Liver (tissue), 9 donors: ENCODE data around the gene SNAI1. TPM values are rescaled to one million over a fixed set of nuclear protein-coding genes. Genes with fewer than 3 reads are reported as not detected.
A peak's percentile ranks its signal among the peaks of the same experiment; 100 is the strongest.

Experiments used
- DNase-seq: peaks from one replicate; pipeline ENCODE4 v3.0.0-alpha.2; 2017; ENCODE audit warnings: low spot score
- H3K27ac ChIP-seq, 2 donors: one replicate each; pipeline ENCODE4 v1.7.0; 2013; ENCODE audit warnings: inconsistent platforms in 2 of 2, low read length in 2 of 2, control low read depth in 1 of 2, low read depth in 1 of 2, mild to moderate bottlenecking in 1 of 2
- H3K27me3 ChIP-seq, 4 donors: one replicate each; pipeline versions ENCODE4 v1.6.1 to v1.7.0; 2013; ENCODE audit warnings: low read length in 3 of 4, inconsistent platforms in 1 of 4, mild to moderate bottlenecking in 1 of 4, moderate library complexity in 1 of 4; ENCODE audit not compliant: control insufficient read depth in 4 of 4, insufficient read depth in 4 of 4
- H3K36me3 ChIP-seq, 4 donors: one replicate each; pipeline versions ENCODE4 v1.6.1 to v1.7.0; 2013; ENCODE audit warnings: low read length in 3 of 4, mild to moderate bottlenecking in 3 of 4, low read depth in 1 of 4, moderate library complexity in 1 of 4; ENCODE audit not compliant: control insufficient read depth in 4 of 4, insufficient read depth in 3 of 4
- H3K4me1 ChIP-seq, 4 donors: one replicate each; pipeline versions ENCODE4 v1.6.1 to v1.7.0; 2013; ENCODE audit warnings: low read length in 3 of 4, mild to moderate bottlenecking in 3 of 4, moderate library complexity in 1 of 4; ENCODE audit not compliant: control insufficient read depth in 4 of 4, insufficient read depth in 4 of 4
- H3K4me3 ChIP-seq, 3 donors: one replicate each; pipeline versions ENCODE4 v1.6.1 to v1.7.0; 2013; ENCODE audit warnings: low read length in 3 of 3, control low read depth in 1 of 3, low read depth in 1 of 3, mild to moderate bottlenecking in 1 of 3
- H3K9ac ChIP-seq, 2 donors: one replicate each; pipeline ENCODE4 v1.7.0; 2013; ENCODE audit warnings: low read length in 2 of 2, mild to moderate bottlenecking in 2 of 2, moderate library complexity in 2 of 2, control low read depth in 1 of 2, low read depth in 1 of 2
- H3K9me3 ChIP-seq, 4 donors: one replicate each; pipeline versions ENCODE4 v1.6.1 to v1.7.0; 2013; ENCODE audit warnings: low read length in 3 of 4; ENCODE audit not compliant: control insufficient read depth in 4 of 4
- ATF3 ChIP-seq: IDR thresholded peaks from 2 replicates; pipeline ENCODE4 v1.6.1; 2016; ENCODE audit warnings: antibody characterized with exemption
- CTCF ChIP-seq: fragments of 150-350 bp; IDR thresholded peaks from 2 replicates; pipeline ENCODE4 v1.5.1; 2017; ENCODE audit warnings: improper control_type of control experiment, low read depth, low read length; ENCODE audit not compliant: missing input control
- EGR1 ChIP-seq, 2 donors: IDR thresholded peaks; 2 replicates each; pipeline ENCODE4 v1.6.1; 2016 to 2018; ENCODE audit warnings: antibody characterized with exemption in 2 of 2, low read depth in 2 of 2
- FOXA1 ChIP-seq: IDR thresholded peaks from 2 replicates; pipeline ENCODE4 v1.6.1; 2016; ENCODE audit warnings: antibody characterized with exemption
- GABPA ChIP-seq, 2 donors: IDR thresholded peaks in 1 of 2; conservative IDR thresholded peaks in 1 of 2; 2 replicates each; pipeline ENCODE4 v1.6.1; 2016; ENCODE audit warnings: antibody characterized with exemption in 2 of 2, mild to moderate bottlenecking in 1 of 2, moderate library complexity in 1 of 2
- HNF4A ChIP-seq, 2 donors: conservative IDR thresholded peaks; 2 replicates each; pipeline ENCODE4 v1.6.1; 2016; ENCODE audit warnings: antibody characterized with exemption in 2 of 2, mild to moderate bottlenecking in 2 of 2
- HNF4G ChIP-seq: IDR thresholded peaks from 2 replicates; pipeline ENCODE4 v1.6.1; 2016; ENCODE audit warnings: antibody characterized with exemption
- NR2F2 ChIP-seq: IDR thresholded peaks from 2 replicates; pipeline ENCODE4 v1.6.1; 2016; ENCODE audit warnings: antibody characterized with exemption
- RAD21 ChIP-seq, 2 donors: IDR thresholded peaks; 2 replicates each; pipeline ENCODE4 v1.6.1; 2016; ENCODE audit warnings: antibody characterized with exemption in 2 of 2, mild to moderate bottlenecking in 2 of 2
- RXRA ChIP-seq, 2 donors: IDR thresholded peaks; 2 replicates each; pipeline ENCODE4 v1.6.1; 2017 to 2018; ENCODE audit warnings: antibody characterized with exemption in 2 of 2, mild to moderate bottlenecking in 1 of 2
- SP1 ChIP-seq: IDR thresholded peaks from 2 replicates; pipeline ENCODE4 v1.6.1; 2018; ENCODE audit warnings: antibody characterized with exemption, mild to moderate bottlenecking
- TAF1 ChIP-seq: conservative IDR thresholded peaks from 2 replicates; pipeline ENCODE4 v1.6.1; 2016; ENCODE audit warnings: antibody characterized with exemption, mild to moderate bottlenecking
- YY1 ChIP-seq: IDR thresholded peaks from 2 replicates; pipeline ENCODE4 v1.6.1; 2016; ENCODE audit warnings: antibody characterized with exemption, mild to moderate bottlenecking
- ZBTB33 ChIP-seq: IDR thresholded peaks from 2 replicates; pipeline ENCODE4 v1.6.1; 2016; ENCODE audit warnings: antibody characterized with exemption
- WGBS: extraction: QIAGEN DNeasy Blood & Tissue Kit; methylation state at CpG from one replicate; pipeline ENCODE4 v1.1.7; 2013; 5-methylcytosine and 5-hydroxymethylcytosine counted together
- polyA plus RNA-seq, 2 donors: library from polyadenylated mRNA; stranded (reverse) in 1 of 2; unstranded in 1 of 2; fragments of 200-250 nt in 1 of 2; fragments of >200 nt in 1 of 2; fragmentation: Nextera tagmentation in 1 of 2; extraction: Ambion mirVana in 1 of 2; gene quantifications; one replicate each; pipeline versions ENCODE4 v1.2.1 to v1.2.3, GENCODE V29; 2013 to 2015
- total RNA-seq, 2 donors: library from RNA; depleted of rRNA; stranded (reverse); fragments of >200 nt; gene quantifications; one replicate each; pipeline ENCODE4 v1.2.3, GENCODE V29; 2014
- TF ChIP-seq, protein P1 (sequence below): IDR thresholded peaks from 2 replicates; pipeline ENCODE4 v1.6.1; 2016; ENCODE audit warnings: antibody characterized with exemption
- TF ChIP-seq, protein P2 (sequence below): IDR thresholded peaks from 2 replicates; pipeline ENCODE4 v1.6.1; 2016; ENCODE audit warnings: antibody characterized with exemption, mild to moderate bottlenecking
- donor health status: healthy.
- donor health status: healthy.
- donor health status: healthy.
- donor health status: healthy.
- donor health status: healthy.

SNAI1 gene
- total and polyA plus RNA-seq, 4 donors = 0.28 to 3.4 (median 0.60) TPM

DNA sequence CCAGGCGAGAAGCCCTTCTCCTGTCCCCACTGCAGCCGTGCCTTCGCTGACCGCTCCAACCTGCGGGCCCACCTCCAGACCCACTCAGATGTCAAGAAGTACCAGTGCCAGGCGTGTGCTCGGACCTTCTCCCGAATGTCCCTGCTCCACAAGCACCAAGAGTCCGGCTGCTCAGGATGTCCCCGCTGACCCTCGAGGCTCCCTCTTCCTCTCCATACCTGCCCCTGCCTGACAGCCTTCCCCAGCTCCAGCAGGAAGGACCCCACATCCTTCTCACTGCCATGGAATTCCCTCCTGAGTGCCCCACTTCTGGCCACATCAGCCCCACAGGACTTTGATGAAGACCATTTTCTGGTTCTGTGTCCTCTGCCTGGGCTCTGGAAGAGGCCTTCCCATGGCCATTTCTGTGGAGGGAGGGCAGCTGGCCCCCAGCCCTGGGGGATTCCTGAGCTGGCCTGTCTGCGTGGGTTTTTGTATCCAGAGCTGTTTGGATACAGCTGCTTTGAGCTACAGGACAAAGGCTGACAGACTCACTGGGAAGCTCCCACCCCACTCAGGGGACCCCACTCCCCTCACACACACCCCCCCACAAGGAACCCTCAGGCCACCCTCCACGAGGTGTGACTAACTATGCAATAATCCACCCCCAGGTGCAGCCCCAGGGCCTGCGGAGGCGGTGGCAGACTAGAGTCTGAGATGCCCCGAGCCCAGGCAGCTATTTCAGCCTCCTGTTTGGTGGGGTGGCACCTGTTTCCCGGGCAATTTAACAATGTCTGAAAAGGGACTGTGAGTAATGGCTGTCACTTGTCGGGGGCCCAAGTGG is 5.3 kb downstream of the SNAI1 start:
- no peak overlapping the region for H3K9ac ChIP-seq
- 81% methylated on average over 18 of the region's 18 CpGs for WGBS
- H3K4me3 ChIP-seq = no peak overlapping the region
- no peak for TF ChIP-seq FOXA1
- TF ChIP-seq RAD21 (IDR thresholded peaks at IDR 0.05) = no peak
- TF ChIP-seq, protein P1, sequence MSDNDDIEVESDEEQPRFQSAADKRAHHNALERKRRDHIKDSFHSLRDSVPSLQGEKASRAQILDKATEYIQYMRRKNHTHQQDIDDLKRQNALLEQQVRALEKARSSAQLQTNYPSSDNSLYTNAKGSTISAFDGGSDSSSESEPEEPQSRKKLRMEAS = no peak
- no peak for TF ChIP-seq HNF4A (conservative IDR thresholded peaks at IDR 0.05)
- no peak for TF ChIP-seq GABPA (IDR thresholded peaks at IDR 0.05 in 1 of 2, conservative IDR thresholded peaks at IDR 0.05 in 1 of 2)
- TF ChIP-seq ATF3 = no peak
- no peak for TF ChIP-seq SP1
- no peak for TF ChIP-seq CTCF
- TF ChIP-seq RXRA (IDR thresholded peaks at IDR 0.05) = no peak
- TF ChIP-seq YY1 = no peak
- TF ChIP-seq, protein P2, sequence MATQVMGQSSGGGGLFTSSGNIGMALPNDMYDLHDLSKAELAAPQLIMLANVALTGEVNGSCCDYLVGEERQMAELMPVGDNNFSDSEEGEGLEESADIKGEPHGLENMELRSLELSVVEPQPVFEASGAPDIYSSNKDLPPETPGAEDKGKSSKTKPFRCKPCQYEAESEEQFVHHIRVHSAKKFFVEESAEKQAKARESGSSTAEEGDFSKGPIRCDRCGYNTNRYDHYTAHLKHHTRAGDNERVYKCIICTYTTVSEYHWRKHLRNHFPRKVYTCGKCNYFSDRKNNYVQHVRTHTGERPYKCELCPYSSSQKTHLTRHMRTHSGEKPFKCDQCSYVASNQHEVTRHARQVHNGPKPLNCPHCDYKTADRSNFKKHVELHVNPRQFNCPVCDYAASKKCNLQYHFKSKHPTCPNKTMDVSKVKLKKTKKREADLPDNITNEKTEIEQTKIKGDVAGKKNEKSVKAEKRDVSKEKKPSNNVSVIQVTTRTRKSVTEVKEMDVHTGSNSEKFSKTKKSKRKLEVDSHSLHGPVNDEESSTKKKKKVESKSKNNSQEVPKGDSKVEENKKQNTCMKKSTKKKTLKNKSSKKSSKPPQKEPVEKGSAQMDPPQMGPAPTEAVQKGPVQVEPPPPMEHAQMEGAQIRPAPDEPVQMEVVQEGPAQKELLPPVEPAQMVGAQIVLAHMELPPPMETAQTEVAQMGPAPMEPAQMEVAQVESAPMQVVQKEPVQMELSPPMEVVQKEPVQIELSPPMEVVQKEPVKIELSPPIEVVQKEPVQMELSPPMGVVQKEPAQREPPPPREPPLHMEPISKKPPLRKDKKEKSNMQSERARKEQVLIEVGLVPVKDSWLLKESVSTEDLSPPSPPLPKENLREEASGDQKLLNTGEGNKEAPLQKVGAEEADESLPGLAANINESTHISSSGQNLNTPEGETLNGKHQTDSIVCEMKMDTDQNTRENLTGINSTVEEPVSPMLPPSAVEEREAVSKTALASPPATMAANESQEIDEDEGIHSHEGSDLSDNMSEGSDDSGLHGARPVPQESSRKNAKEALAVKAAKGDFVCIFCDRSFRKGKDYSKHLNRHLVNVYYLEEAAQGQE = no peak
- TF ChIP-seq ZBTB33 = no peak
- no peak for TF ChIP-seq EGR1 (IDR thresholded peaks at IDR 0.05; ENCODE audit: low read depth in 2 of 2)
- no peak for TF ChIP-seq TAF1
- no peak for TF ChIP-seq NR2F2
- TF ChIP-seq HNF4G = no peak
- no peaks in the 10 kb centered on the region for H3K27me3 ChIP-seq
- DNase-seq = no peak
- H3K36me3 ChIP-seq = no peaks in the 10 kb centered on the region
- peak overlapping the region; percentile 2 to 50 for H3K27ac ChIP-seq
- H3K9me3 ChIP-seq = no peaks in the 10 kb centered on the region
- peaks cover 0 to 4% (median 0%) of the 10 kb centered on the region in 4 donors for H3K4me1 ChIP-seq
